Inflammatory macrophage treated with lipopolysaccharide for 1 hour (primary cell): Measurements from ENCODE around the gene PDE9A.

Source experiments
- DNase-seq, 2 donors: peaks; one replicate each; pipeline ENCODE4 v3.0.0-alpha.2; 2020 to 2022

PDE9A gene

DNA sequence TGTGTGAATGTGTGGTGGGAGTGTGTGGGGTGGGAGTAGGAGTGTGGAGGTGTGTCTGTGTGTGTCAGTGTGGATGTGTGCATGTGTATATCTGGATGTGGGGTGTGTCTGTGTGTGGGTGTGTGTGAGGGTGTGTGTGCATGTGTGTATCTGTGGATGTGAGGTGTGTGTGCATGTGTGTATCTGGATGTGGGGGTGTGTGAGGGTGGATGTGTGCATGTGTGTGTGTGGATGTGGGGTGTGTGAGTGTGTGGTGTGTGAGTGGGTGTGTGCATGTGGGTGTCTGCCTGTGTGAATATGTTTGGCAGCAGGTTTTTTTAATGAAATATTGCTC, 106.1 kb downstream of the PDE9A start:
- no peak for DNase-seq

DNA sequence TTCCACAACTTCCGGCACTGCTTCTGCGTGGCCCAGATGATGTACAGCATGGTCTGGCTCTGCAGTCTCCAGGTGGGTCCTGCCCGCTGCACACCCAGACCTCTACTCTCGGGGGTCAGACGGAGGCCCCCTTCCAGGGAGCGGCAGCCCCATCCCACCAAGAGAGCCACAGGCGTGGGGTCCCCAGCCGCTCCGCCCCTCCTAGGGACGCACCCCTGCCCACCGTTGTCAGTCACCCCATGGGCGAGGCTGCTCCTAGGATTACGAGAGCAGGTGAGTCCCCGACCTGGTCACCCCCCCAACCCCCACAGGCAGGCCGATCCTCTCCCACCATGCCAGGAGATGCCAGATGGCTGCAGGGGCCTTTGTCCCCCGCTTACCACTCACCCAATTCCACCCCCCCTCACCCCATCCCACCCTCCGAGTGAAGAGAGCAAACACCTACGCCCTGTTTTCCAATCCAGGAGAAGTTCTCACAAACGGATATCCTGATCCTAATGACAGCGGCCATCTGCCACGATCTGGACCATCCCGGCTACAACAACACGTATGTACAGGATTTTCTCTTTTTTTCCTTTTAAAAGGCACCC, 107.0 kb downstream of the PDE9A start:
- no peak for DNase-seq

DNA sequence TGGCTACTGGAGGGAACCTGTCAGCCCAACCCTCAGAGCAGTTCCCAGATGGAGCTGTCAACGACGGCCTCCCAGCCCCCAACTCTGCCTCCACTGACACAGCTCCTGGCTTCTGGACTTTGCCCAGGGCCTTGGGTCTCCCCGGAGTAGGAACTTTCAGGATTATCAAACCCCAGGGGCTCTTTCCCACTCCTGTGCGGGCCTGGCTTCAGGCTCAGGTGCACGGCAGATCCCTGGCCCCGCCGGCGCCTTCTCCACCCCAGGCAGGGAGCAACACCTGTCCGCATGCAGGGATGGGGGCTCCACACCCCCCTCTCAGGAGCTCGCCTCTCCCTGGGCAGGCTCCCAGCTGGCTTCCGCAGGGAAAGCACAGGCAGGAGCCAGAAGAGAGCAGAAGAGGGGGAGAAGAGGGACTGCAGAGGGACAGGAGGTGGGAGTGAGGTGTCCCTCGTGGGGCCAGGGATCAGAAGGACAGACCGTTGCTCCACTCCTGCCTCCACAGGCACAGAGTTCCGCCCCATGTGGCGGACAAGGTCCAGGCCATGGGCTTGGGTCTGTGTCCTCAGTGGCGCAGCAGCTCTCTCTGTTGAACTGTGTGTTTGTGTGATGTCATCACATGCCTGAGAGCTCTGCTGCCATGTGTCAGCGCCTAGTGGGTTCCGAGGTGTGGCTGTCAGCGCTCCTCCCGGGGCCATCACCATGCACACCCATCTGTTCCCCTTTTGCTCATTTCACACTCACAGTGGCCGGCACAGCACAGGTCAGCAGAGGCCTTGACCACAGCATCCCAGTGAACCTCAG, 107.7 kb downstream of the PDE9A start:
- no peak for DNase-seq

DNA sequence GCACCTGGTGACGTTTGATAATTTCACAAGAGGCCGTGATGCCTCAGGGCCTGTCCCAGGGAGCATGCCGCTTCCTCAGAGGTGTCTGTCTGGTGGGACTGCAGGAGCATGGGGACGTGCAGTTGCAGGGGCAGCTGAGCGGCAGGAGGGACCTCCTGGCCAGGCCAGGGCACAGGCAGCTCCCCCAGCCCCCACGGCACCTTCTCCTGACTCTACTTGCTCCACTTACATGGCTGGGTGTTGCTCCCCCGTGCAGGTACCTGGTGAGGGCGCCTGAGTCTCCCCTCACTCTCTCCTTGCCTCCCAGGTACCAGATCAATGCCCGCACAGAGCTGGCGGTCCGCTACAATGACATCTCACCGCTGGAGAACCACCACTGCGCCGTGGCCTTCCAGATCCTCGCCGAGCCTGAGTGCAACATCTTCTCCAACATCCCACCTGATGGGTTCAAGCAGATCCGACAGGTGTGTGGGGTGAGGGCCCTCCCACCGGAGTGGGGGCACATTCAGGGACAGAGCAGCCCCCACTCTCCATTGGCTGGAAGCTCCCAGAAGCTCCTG, 108.4 kb downstream of the PDE9A start:
- no peak for DNase-seq

DNA sequence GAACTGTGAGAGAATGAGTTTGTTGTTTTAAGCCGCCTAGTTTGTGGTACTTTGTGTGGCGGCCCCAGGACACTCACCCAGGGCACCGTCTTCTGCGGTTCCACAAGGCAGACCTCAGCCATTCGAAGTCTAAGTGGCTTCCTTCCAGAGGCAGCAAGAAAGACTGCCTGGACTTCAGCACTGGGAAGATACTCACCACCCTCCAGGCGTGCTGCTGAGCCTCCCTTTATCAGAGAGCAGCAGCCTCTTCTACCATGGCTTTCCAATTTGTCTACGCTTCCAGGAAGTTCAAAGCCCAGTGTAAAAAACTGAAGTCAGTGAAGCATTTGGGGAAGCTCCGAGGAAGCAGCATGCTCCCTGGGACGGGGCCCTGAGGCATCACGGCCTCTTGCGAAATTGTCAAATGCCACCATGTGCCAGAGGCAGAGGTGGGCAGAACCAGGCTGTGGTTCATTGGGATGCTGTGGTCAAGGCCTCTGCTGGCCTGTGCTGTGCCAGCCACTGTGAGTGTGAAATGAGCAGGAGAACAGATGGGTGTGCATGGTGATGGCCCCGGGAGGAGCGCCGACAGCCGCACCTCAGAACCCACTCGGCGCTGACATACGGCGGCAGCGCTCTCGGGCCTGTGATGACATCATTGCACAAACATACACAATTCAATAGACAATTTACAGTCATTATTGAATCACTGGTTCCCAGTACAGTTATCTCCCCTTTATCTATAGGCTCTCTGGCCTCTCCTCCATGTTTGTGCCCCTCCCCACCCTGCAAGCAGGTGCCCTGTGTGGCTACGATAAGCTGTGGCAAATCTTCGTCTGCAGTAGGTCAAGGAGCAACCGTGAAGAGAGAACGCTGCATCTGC, 110.4 kb downstream of the PDE9A start:
- DNase-seq = peak; percentile 69 to 76

DNA sequence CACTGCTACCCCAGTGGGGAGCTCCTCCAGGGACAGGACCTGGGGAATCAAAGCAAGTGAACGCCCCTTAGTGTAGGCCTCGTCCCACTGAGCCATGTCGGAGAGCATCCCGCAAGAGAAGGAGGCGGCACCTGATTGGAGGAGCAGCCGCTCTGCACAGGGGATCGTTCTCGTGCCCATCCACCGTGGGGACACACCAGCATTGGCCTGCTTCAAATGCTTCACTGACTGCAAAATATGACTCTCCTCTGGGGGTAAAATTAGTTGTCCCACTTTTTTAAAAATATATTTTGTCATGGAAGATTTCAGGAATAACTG, 111.0 kb downstream of the PDE9A start:
- no peak for DNase-seq

DNA sequence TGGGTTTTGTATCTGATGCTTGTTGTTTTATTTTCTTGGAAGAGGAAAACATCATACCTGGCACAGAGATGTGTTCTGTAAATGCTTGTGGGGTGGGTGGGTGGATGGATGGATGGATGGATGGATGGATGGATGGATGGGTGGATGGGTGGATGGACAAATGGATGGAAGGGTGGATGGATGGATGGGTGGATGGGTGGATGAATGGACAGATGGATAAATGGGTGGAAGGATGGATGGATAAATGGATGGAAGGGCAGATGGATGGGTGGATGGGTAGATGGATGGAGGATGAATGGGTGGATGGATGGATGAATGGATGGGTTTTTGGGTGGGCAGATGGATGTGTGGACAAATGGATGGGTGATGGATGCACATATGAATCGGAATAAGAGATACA, 111.5 kb downstream of the PDE9A start:
- no peak for DNase-seq

DNA sequence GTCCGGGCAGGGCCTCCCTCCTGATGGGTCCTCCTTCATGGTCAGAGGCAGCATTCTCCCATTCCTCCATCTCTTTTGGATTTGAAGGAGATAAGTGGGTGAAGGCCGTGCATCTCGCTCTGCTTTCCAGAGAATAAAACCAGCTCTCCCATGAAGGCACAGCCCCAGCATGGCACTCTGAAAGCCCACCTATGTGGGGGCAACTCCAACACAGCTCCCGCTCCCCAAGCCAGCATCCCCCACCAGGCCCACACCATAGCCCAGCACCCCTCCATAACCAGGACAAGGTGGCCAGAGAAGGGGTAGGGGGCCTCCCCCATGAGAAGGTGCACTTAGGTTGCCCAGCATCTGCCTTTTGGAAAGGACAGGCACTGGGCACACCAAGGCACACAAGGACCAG, 112.2 kb downstream of the PDE9A start:
- no peak for DNase-seq

DNA sequence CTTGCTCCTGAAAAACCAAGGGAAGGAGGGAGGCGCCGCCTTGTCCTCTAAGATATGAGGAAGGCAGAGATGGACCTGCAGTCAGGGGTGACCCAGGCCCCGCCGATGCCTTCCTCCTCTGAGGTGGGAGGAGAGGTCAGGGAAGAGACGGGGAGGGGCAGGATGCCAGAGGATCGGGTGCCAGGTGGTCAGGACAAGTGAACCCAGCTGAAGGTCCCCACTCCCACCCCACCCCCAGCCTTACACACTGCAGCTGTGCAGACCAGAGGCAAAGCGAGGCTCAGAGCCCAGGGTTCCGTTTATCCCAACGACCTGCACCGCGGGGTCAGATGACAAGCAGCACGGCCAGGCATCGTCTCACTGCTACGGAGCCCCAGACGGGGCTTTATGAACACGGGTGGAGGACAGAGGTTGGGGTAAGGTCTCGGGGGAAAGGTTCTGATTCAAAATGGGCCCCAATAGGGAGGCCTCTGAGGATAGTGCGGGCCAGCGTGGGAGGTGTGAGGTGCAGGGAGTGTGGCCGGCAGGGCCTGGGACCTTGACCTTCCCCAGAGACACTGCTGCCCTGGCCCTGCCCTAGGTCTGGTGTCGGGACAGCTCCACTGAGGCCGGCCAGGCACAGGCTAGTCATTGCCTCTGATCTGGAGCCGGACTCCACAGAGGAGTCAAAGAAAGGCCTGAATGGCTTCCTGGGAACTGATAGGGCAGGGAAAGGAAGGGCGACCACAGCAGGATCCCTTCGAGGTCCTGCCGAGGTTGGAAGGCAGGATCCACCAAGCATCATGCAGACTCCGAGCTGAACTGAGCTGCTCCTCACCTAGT, 113.5 kb downstream of the PDE9A start:
- DNase-seq = no peak

DNA sequence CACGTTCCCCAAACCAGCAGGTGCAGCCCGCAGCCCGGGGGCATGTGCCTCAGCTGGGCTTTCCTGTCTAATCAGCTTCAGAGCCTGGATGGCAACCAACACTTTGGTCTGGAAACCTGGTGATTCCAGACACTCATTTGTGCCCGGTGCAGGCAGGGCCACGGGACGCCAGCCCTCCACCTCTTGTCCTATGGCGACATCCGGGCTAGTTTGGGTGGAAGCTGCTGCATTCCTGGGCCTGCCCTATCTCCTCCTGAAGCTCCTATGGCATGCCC, 114.1 kb downstream of the PDE9A start:
- DNase-seq = no peak

DNA sequence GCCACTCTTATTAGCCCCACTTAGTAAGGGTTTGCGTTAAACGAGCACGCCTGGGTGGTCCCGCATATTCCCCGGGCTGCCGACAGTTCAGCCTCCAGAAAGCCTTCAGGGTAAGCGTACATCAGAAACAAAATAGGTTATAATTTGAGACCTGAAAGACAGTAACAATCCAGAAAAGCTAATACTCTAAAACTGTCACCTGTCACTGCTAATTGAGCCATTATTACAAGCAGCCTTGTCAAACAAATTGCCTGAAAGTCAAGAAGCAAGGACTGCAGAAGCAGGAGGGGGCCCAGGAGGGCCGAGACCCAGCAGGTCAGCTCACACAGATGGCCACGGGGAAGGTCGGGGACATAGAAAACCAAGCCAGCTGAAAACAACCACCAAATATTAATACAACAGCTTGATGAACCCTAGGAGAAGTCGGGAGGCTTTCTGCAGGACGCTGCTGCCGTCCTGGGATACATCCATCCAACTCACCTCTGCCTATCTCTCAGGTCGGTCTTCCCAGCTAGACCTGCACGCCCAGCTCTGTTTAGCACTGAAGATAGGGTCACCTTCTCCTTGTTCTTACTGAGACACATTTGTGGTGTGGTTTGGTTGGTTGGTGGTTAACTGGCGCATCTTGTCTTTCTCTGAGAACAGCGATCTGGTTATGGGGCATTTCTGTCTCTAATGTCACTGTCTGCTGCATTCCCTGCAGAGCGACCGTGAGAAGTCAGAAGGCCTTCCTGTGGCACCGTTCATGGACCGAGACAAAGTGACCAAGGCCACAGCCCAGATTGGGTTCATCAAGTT, 115.1 kb downstream of the PDE9A start:
- no peak for DNase-seq

DNA sequence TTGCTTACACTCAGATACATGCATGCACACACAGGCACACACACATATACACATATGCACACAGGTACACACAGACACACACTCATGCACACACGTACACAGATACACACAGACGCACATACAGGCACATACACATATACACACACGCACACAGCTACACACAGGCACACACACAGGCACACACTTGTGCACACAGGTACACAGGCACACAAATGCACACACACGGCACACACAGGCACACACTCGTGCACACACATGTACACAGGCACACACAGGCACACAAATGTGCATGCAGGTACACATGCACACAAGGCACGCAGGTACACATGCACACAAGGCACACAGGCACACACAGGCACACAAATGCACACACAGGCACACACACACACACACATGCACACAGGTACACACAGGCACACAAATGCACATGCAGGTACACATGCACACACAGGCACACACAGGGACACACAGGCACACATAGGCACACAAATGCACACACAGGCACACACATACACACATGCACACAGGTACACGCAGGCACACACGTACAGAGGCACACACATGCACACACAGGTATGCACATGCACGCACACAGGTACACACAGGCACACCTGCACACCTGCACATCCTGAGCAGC, 115.9 kb downstream of the PDE9A start:
- no peak for DNase-seq

DNA sequence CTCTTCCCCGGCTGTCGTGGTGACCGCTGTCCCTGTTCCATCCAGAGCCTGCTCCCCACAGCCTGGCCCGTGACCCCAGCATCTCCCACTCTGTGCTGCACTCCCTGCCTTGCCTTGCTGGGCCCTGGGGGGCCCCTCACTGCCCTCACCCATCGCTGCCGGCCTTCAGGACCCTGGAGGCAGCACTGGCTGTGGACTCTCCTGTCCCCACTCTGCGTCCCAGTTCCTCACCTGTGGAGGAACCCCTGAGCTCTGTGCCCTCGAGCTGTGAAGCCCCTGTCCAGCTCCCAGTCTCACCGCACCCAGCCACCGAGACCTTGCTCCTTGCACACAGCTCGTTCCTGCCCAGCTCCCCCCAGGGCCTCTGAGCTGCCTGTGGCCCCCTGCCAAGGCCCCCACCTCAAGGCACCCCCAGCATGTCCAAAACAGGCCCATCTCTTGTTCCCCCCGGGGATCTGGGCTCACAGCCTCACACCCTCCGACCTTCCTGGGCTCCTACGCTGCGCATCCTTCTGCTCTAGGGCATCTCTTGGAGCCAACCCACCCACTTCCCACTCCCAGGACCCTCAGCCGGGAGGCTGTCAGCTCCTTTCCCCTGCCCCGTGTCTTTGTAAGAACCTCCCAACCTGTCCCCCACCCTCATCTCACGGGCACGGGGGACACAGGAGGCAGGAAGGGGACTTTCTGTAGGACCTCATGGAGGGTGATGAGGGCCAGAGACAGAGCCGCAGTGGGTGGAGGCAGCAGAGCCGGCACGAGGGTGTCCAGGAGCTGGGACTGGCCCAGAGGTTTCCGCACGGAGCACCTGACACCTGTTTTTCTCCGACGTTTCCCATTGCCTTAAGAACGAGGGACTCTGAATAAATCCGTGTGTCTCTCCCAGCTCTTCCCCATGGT, 116.6 kb downstream of the PDE9A start:
- DNase-seq = no peak

DNA sequence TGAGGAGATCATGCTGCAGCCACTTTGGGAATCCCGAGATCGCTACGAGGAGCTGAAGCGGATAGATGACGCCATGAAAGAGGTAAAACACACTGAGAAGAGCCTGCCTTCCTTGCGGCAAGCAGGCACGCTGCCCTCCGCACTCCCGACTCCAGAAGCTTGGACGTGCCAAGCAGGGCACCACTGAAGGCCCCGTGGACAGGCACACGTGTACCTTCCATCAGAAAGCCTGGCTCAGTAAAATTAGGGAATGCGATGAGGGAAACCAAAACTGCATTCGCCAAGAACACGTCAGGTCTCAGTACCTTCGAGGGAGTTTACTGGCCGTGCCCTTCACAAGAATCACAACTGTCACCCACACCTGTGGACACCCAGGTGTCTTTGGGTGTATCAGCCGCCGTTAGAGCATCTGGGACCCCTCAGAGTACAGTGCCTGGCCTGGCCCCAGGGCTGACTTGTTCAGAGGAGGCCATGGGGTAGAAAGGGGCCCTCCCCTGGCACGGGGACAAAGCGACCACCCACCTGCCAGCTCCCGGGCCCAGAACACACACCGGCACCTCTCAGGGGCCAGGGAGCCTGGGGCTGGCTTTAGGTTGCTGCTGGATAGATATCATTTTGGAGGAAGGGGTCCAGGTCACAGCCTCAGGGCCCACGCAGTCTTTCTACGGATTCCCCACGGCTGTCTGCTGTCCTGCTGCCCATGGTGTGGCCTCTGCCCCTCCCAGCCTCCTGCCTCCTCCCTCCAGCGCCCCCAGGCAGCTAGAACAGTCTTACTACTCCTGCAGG, 117.5 kb downstream of the PDE9A start:
- no peak for DNase-seq

DNA sequence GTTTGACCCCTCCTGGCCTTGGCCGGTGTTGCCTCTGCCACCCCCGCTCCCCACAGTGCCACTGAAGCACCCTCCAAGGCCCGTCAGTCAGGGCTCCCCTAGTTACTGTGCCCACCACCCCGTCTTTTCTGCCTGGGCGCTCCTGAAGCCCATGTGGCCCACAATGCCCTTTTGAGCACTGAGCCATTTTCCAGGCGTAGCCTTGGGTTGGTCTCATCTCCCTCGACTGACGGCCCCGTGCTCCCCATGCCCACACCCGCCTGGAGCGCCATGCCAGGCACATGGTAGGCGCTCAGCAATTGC, 118.0 kb downstream of the PDE9A start:
- DNase-seq = no peak

DNA sequence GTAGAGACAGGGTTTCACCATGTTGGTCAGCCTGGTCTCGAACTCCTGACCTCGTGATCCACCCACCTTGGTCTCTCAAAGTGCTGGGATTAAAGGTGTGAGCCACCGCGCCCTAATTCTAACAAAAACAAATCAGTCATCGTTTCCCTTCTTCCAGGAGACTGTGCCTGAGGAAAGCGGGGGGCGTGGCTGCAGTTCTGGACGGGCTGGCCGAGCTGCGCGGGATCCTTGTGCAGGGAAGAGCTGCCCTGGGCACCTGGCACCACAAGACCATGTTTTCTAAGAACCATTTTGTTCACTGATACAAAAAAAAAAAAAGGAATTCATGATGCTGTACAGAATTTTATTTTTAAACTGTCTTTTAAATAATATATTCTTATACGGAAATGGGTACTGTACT, 121.7 kb downstream of the PDE9A start:
- no peak for DNase-seq

DNA sequence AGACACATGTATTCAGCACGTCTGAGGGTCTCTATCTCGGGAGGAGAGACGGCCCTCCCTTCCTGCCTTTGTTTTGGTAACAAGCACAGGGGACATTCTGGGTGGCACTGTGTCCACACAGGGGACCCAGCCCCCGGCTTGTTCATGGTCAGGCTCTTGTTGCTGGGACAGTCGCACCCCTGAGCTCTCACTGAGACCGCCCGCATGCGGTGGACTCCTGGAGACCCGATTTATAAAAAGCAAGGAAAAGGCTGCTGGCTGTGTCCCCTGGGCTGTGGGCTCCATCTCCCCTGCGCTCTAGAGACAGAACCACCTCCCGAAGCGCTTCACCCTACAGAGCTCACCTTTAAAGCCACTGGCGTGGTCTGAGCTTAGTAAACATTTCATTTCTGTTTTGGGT, 122.5 kb downstream of the PDE9A start:
- DNase-seq = no peak

DNA sequence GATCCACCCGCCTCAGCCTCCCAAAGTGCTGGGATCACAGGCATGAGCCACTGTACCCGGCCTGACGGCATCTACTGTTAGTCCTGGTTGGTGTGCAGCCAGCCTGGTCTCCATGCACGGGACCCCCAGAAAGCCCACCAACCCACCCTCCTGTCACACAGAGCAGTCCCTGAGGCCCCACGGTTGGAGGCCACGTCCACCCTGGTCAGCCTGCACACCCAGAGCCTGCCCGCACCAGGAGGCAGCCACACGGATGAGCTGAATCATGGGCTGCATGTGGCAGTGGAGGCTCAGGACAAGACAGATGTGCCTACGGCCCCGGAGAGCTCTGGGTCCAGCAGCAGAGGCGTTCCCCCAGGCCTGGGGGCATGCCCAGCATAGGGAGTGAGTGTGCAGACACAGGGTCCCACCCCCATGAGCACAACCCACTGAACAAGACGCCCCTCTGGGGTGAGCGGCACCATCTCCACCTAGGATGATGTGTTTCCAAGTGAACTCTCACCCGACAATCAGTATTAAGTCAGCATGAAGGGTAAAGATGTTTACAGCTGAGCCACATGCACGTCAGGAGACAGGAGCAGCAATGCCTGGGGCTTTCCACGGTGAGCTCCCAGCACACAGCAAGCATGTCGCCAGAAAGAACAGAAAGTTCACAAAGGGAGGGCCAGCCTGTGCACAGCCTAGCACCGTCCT, 123.8 kb downstream of the PDE9A start:
- DNase-seq = no peak

DNA sequence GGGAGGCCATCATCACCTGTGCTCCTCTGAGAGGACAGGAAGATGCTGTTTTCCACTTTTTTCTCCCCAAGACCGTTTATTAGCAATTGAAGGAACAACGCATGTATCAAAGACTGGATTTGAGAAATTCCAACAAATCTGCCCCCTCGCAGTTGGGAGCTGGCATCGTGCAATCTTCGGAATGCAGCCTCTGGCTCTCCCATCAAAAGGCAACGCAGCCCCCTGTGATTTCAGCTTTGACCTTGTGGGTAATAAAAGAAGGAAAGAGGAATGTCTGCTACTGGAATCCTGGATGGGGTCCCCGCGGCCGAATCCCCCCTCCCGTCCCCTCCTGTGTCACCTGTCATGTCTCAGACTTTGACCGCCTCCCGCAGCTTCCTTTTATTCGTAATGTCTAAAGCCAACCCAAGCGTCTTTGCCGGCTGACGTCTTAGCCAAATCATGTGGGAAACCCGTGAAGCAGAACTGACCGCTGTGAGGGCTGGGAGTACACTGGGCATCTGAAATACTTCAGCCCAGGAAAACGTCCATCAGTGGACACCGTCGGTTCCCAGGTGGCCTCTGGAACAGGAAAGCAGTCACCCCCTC, 124.4 kb downstream of the PDE9A start:
- peak in 1 of 2 donors; percentile 24 for DNase-seq
